Myocyte (in vitro differentiated cells): ENCODE results near the gene TNS4. TPM values are rescaled to one million over a fixed set of nuclear protein-coding genes. Genes with fewer than 3 reads are reported as not detected.

ENCODE experiments used
- DNase-seq: peaks from one replicate; pipeline ENCODE4 v3.0.0-alpha.2; 2012; ENCODE audit warnings: low read depth
- total RNA-seq: library from RNA; depleted of rRNA; stranded (reverse); fragments of >200 nt; gene quantifications from 2 replicates; pipeline ENCODE4 v1.2.3, GENCODE V29; 2014

Gene TNS4
- total RNA-seq, 1 donor from 2014 or later = not detected

GRCh38 chr17:40473573-40474365, 27.7 kb downstream of the TNS4 start:
- DNase-seq = no peak

- no peak for DNase-seq
Observed at GRCh38 chr17:40472733-40473452, 28.5 kb downstream of the TNS4 start.

GRCh38 chr17:40471846-40472732, 29.3 kb downstream of the TNS4 start:
- no peak for DNase-seq

- DNase-seq = no peak
Observed at GRCh38 chr17:40470932-40471828, 30.2 kb downstream of the TNS4 start.

- no peak for DNase-seq
Observed at GRCh38 chr17:40469805-40470675, 31.4 kb downstream of the TNS4 start.

- no peak for DNase-seq
Observed at GRCh38 chr17:40468560-40468959, 32.9 kb downstream of the TNS4 start.

GRCh38 chr17:40467281-40467867, 34.0 kb downstream of the TNS4 start:
- no peak for DNase-seq

GRCh38 chr17:40466298-40466971, 35.0 kb downstream of the TNS4 start:
- no peak for DNase-seq

GRCh38 chr17:40464392-40464855, 37.0 kb downstream of the TNS4 start:
- no peak for DNase-seq

- DNase-seq = no peak
Observed at GRCh38 chr17:40463122-40463550, 38.3 kb downstream of the TNS4 start.

- DNase-seq = peak; percentile 65
Observed at GRCh38 chr17:40462343-40463121, 38.9 kb downstream of the TNS4 start.

- no peak for DNase-seq
Observed at GRCh38 chr17:40461732-40462342, 39.6 kb downstream of the TNS4 start.

- no peak for DNase-seq
Observed at GRCh38 chr17:40460968-40461731, 40.3 kb downstream of the TNS4 start.

GRCh38 chr17:40460604-40460967, 40.8 kb downstream of the TNS4 start:
- DNase-seq = no peak

GRCh38 chr17:40459636-40460603, 41.5 kb downstream of the TNS4 start:
- no peak for DNase-seq
